H1 (cell line): ENCODE results near the gene TIMP3. TPM values are rescaled to one million over a fixed set of nuclear protein-coding genes. Genes with fewer than 3 reads are reported as not detected.

Experiments
- CTCF ChIA-PET: fragments of 300-600 bp; sonication (Branson Sonifier 250); formaldehyde crosslinking; loops from one replicate; lab custom pipeline; 2021; ENCODE audit not compliant: partially characterized antibody; lab: Charles Lee
- POLR2A ChIA-PET: fragments of 300-600 bp; sonication (Branson Sonifier 250); formaldehyde crosslinking; loops from one replicate; lab custom pipeline; 2021; ENCODE audit warnings: inconsistent platforms; ENCODE audit not compliant: partially characterized antibody; lab: Charles Lee
- DNase-seq, 2 experiments: peaks; one replicate each; pipeline versions ENCODE4 v3.0.0 to v3.0.0-alpha.2; 2010 to 2022; ENCODE audit warnings: low spot score in 2 of 2, low read depth in 1 of 2, mixed read lengths in 1 of 2
- FAIRE-seq: peaks from 2 replicates; lab custom pipeline; 2011; peaks lifted over from hg19 to GRCh38; lab: Jason Lieb, UNC
- H2AFZ ChIP-seq: 2 replicates; pipeline ENCODE4 v1.8.1; 2012; ENCODE audit warnings: low read length, inconsistent platforms
- H2AK5ac ChIP-seq: 2 replicates; pipeline ENCODE4 v1.6.1; 2013; ENCODE audit warnings: low read depth, low read length
- H2BK120ac ChIP-seq: replicated peaks from 2 replicates; pipeline ENCODE3; 2013; ENCODE audit warnings: low read depth, low read length, inconsistent platforms
- H2BK12ac ChIP-seq: 2 replicates; pipeline ENCODE4 v1.6.1; 2013; ENCODE audit warnings: low read depth, low read length
- H2BK15ac ChIP-seq: 2 replicates; pipeline ENCODE4 v1.6.1; 2013; ENCODE audit warnings: low read length
- H2BK20ac ChIP-seq: 2 replicates; pipeline ENCODE4 v1.6.1; 2013; ENCODE audit warnings: low read length
- H2BK5ac ChIP-seq: 2 replicates; pipeline ENCODE4 v1.6.1; 2013; ENCODE audit warnings: low read depth, low read length
- H3K14ac ChIP-seq: 2 replicates; pipeline ENCODE4 v1.6.1; 2013; ENCODE audit warnings: inconsistent platforms; ENCODE audit not compliant: insufficient read length
- H3K18ac ChIP-seq: 2 replicates; pipeline ENCODE4 v1.6.1; 2013; ENCODE audit warnings: low read length; ENCODE audit errors: extremely low read depth
- H3K23ac ChIP-seq: 2 replicates; pipeline ENCODE4 v1.6.1; 2013; ENCODE audit warnings: inconsistent platforms; ENCODE audit not compliant: insufficient read length
- H3K23me2 ChIP-seq: 2 replicates; pipeline ENCODE4 v1.6.1; 2013; ENCODE audit warnings: low read depth, low read length
- H3K27ac ChIP-seq: 2 replicates; pipeline ENCODE4 v1.6.1; 2011; ENCODE audit warnings: low read depth, low read length, inconsistent platforms
- H3K27me3 ChIP-seq, 4 experiments: replicated peaks in 1 of 4; 1 replicate in 1 of 4; 2 replicates in 3 of 4; pipeline versions ENCODE4 v1.6.1 to v1.8.1; 2011 to 2013; ENCODE audit warnings: low read length in 3 of 4, mild to moderate bottlenecking in 3 of 4, inconsistent platforms in 2 of 4, mixed read lengths in 2 of 4, moderate library complexity in 1 of 4; ENCODE audit not compliant: control insufficient read depth in 3 of 4, insufficient read depth in 3 of 4; ENCODE audit errors: extremely low read depth in 1 of 4
- H3K36me3 ChIP-seq, 4 experiments: 2 replicates each; pipeline versions ENCODE4 v1.6.1 to v1.8.1; 2011 to 2013; ENCODE audit warnings: mild to moderate bottlenecking in 4 of 4, low read length in 3 of 4, moderate library complexity in 2 of 4, control low read depth in 1 of 4, inconsistent platforms in 1 of 4; ENCODE audit not compliant: insufficient read depth in 4 of 4, control insufficient read depth in 2 of 4
- H3K4ac ChIP-seq: replicated peaks from 2 replicates; pipeline ENCODE3; 2013; ENCODE audit warnings: low read length, low read depth, mixed read lengths, inconsistent platforms; ENCODE audit not compliant: insufficient read length
- H3K4me1 ChIP-seq, 4 experiments: replicated peaks in 1 of 4; 1 replicate in 1 of 4; 2 replicates in 3 of 4; pipeline versions ENCODE4 v1.6.1 to v1.8.1; 2011 to 2013; ENCODE audit warnings: low read length in 3 of 4, inconsistent platforms in 2 of 4, mixed read lengths in 1 of 4; ENCODE audit not compliant: insufficient read depth in 4 of 4, control insufficient read depth in 3 of 4
- H3K4me2 ChIP-seq, 2 experiments: 2 replicates each; pipeline versions ENCODE4 v1.6.1 to v1.8.1; 2011 to 2013; ENCODE audit warnings: low read depth in 2 of 2, low read length in 2 of 2, control low read depth in 1 of 2, inconsistent platforms in 1 of 2, mild to moderate bottlenecking in 1 of 2; ENCODE audit not compliant: insufficient read depth in 1 of 2
- H3K4me3 ChIP-seq, 4 experiments: fragments of 200-600, 300-600 bp in 1 of 4; sonication (generic), shearing (Covaris generic), sonication (Bioruptor Twin) in 1 of 4; 2 replicates each; pipeline versions ENCODE4 v1.5.1 to v1.8.1; 2011 to 2016; ENCODE audit warnings: low read length in 4 of 4, low read depth in 3 of 4, control low read depth in 2 of 4, inconsistent platforms in 2 of 4, mild to moderate bottlenecking in 2 of 4, mixed read lengths in 1 of 4, moderate library complexity in 1 of 4; ENCODE audit not compliant: insufficient read depth in 2 of 4; ENCODE audit errors: extremely low read depth in 1 of 4
- H3K56ac ChIP-seq: replicated peaks from 2 replicates; pipeline ENCODE3; 2013; ENCODE audit warnings: low read depth, mild to moderate bottlenecking, mixed read lengths, low read length, inconsistent platforms; ENCODE audit not compliant: insufficient read length
- H3K79me1 ChIP-seq: 2 replicates; pipeline ENCODE4 v1.6.1; 2013; ENCODE audit warnings: low read depth, low read length, control low read depth
- H3K79me2 ChIP-seq, 2 experiments: 2 replicates each; pipeline versions ENCODE4 v1.6.1 to v1.8.1; 2012 to 2013; ENCODE audit warnings: low read length in 2 of 2, mild to moderate bottlenecking in 2 of 2, inconsistent platforms in 1 of 2; ENCODE audit not compliant: insufficient read depth in 2 of 2, control insufficient read depth in 1 of 2
- H3K9ac ChIP-seq, 4 experiments: replicated peaks in 1 of 4; 1 replicate in 1 of 4; 2 replicates in 3 of 4; pipeline versions ENCODE4 v1.6.1 to v1.8.1; 2011 to 2013; ENCODE audit warnings: low read depth in 3 of 4, low read length in 3 of 4, control low read depth in 2 of 4, mild to moderate bottlenecking in 2 of 4, moderate library complexity in 2 of 4, inconsistent platforms in 1 of 4; ENCODE audit errors: extremely low read depth in 1 of 4
- H3K9me3 ChIP-seq, 2 experiments: 2 replicates each; pipeline versions ENCODE4 v1.6.1 to v1.8.1; 2012 to 2013; ENCODE audit warnings: mild to moderate bottlenecking in 2 of 2, moderate library complexity in 2 of 2, control low read depth in 1 of 2, inconsistent platforms in 1 of 2, low read depth in 1 of 2, low read length in 1 of 2, mixed read lengths in 1 of 2; ENCODE audit not compliant: insufficient read depth in 2 of 2
- H4K20me1 ChIP-seq, 2 experiments: replicated peaks in 1 of 2; 2 replicates each; pipeline versions ENCODE3 to v1.8.1; 2011 to 2013; ENCODE audit warnings: inconsistent platforms in 2 of 2, low read length in 2 of 2, mild to moderate bottlenecking in 1 of 2; ENCODE audit not compliant: insufficient read depth in 2 of 2, control insufficient read depth in 1 of 2
- H4K5ac ChIP-seq: 2 replicates; pipeline ENCODE4 v1.6.1; 2013; ENCODE audit warnings: low read length, low read depth, mixed read lengths, inconsistent platforms; ENCODE audit not compliant: insufficient read length
- H4K8ac ChIP-seq: 2 replicates; pipeline ENCODE4 v1.8.0; 2013; ENCODE audit warnings: mild to moderate bottlenecking, moderate library complexity, low read length, inconsistent platforms; ENCODE audit not compliant: insufficient read depth; ENCODE audit errors: extremely low read depth
- H4K91ac ChIP-seq: replicated peaks from 2 replicates; pipeline ENCODE3; 2013; ENCODE audit warnings: low read length, mixed read lengths, inconsistent platforms; ENCODE audit not compliant: insufficient read length
- SP1 ChIP-seq: IDR thresholded peaks from 2 replicates; pipeline ENCODE4 v1.6.1; 2011; ENCODE audit warnings: low read depth, low read length
- SRF ChIP-seq: IDR thresholded peaks from 2 replicates; pipeline ENCODE4 v1.6.1; 2011; ENCODE audit warnings: mild to moderate bottlenecking, low read depth, low read length, moderate library complexity
- WGBS, 2 experiments: shearing (Covaris generic) in 1 of 2; methylation state at CpG; one replicate each; pipeline versions ENCODE4 v1.1.6 to v1.1.7; 2013 to 2015; ENCODE audit warnings: low lambda C conversion rate in 2 of 2, mixed read lengths in 2 of 2, inconsistent platforms in 1 of 2, low coverage in 1 of 2, missing lambda C conversion rate in 1 of 2; ENCODE audit not compliant: insufficient replicate concordance in 2 of 2, insufficient coverage in 1 of 2, insufficient read length in 1 of 2; ENCODE audit errors: extremely low coverage in 1 of 2, missing lambda C conversion rate in 1 of 2; 5-methylcytosine and 5-hydroxymethylcytosine counted together
- polyA plus RNA-seq, 7 experiments: library from polyadenylated mRNA; depleted of rRNA in 3 of 7; stranded (reverse) in 5 of 7; unstranded in 2 of 7; fragments of >200 nt in 5 of 7; fragments of 200-250 nt in 2 of 7; gene quantifications; 1 replicate in 5 of 7; 2 replicates in 1 of 7; 4 replicates in 1 of 7; pipeline versions ENCODE4 v1.2.1 to v1.2.3, GENCODE V29; 2011 to 2013; ENCODE audit warnings: missing spikeins in 2 of 7, mixed read lengths in 2 of 7
- total RNA-seq: library from RNA; stranded (reverse); fragmentation: NEBNext Ultra II Directional; extraction: Animal tissue kit (Norgen Biotek cat#: 25700); gene quantifications from 2 replicates; pipeline ENCODE4 v1.2.1, GENCODE V29; 2021

The TIMP3 gene
- total and polyA plus RNA-seq, 2 of the 8 experiments (the other 6 are each of a cell fraction or from before 2014, with no cell fraction given) = 1.3 to 4.7 TPM

GRCh38 chr22:32858957-32859356 is 57.5 kb downstream of the TIMP3 start:
- Histone ChIP-seq H2BK15ac (no peak overlapping the region), H4K20me1 (peaks cover 0 to 2% of the 10 kb centered on the region in 2 experiments), H3K56ac (no peak overlapping the region), H3K23me2 (no peaks in the 10 kb centered on the region), H2BK120ac (no peak overlapping the region), H3K23ac (no peak overlapping the region)
- CTCF ChIA-PET = interaction anchor here (1.2 to 1.7 kb wide), 2 partner anchors 33 to 127 kb away, joined by 3 to 4 read pairs; no protein-coding TSS in a partner anchor
- TF ChIP-seq SRF = no peak
- TF ChIP-seq SP1 = no peak
- TF ChIP-seq, all 59 proteins: peak for 0
- Histone ChIP-seq H3K36me3 (peaks cover 2 to 35% (median 13%) of the 10 kb centered on the region in 4 experiments; a peak in 6 of 8 replicates), H3K14ac (no peak overlapping the region), H3K4me1 (no peaks in the 10 kb centered on the region), H3K9ac (no peak overlapping the region), H3K4me3 (no peak overlapping the region), H3K27ac (no peak overlapping the region), H2BK20ac (no peak overlapping the region), H3K79me2 (no peaks in the 10 kb centered on the region), H3K4me2 (no peak overlapping the region), H3K9me3 (no peaks in the 10 kb centered on the region), H2BK12ac (no peak overlapping the region), H3K18ac (no peak overlapping the region), H3K79me1 (no peaks in the 10 kb centered on the region), H2AK5ac (no peak overlapping the region), H3K27me3 (no peaks in the 10 kb centered on the region), H4K5ac (no peak overlapping the region), H4K8ac (no peak overlapping the region), H4K91ac (no peak overlapping the region), H2AFZ (no peak overlapping the region), H3K4ac (no peak overlapping the region), H2BK5ac (no peak overlapping the region)
- WGBS, 2 experiments = 96% methylated on average over 9 of the region's 9 CpGs; no CpG with 5 or more reads in 1 of the 2 experiments
- no peak for DNase-seq
- POLR2A ChIA-PET = no interaction called here
- FAIRE-seq = no peak
